H1 (cell line): ENCODE measurements around the gene FBP1. TPM values are rescaled to one million over a fixed set of nuclear protein-coding genes. Genes with fewer than 3 reads are reported as not detected.

Experiments
- CBX5 ChIP-seq: fragments of 300-800, 300-1000 bp; sonication (generic); IDR thresholded peaks from 2 replicates; pipeline ENCODE4 v1.7.1; 2016; ENCODE audit warnings: antibody characterized with exemption, low read length, low read depth
- EP300 ChIP-seq, 2 experiments: IDR thresholded peaks; 1 replicate in 1 of 2; 2 replicates in 1 of 2; pipeline ENCODE4 v1.6.1; 2011 to 2012; ENCODE audit warnings: low read depth in 2 of 2, low read length in 2 of 2, mild to moderate bottlenecking in 2 of 2, borderline replicate concordance in 1 of 2, inconsistent platforms in 1 of 2, moderate library complexity in 1 of 2
- GABPA ChIP-seq: IDR thresholded peaks from 2 replicates; pipeline ENCODE4 v1.6.1; 2011; ENCODE audit warnings: mild to moderate bottlenecking, low read length, moderate library complexity, borderline replicate concordance; ENCODE audit not compliant: insufficient read depth
- HDAC2 ChIP-seq, 2 experiments: fragments of 300-600 bp in 1 of 2; sonication (generic) in 1 of 2; IDR thresholded peaks; 2 replicates each; pipeline ENCODE4 v1.6.1; 2011 to 2012; ENCODE audit warnings: low read depth in 2 of 2, low read length in 2 of 2, mild to moderate bottlenecking in 2 of 2, moderate library complexity in 2 of 2, borderline replicate concordance in 1 of 2, inconsistent platforms in 1 of 2
- KDM4A ChIP-seq: IDR thresholded peaks from one replicate; pipeline ENCODE4 v1.7.1; 2012; ENCODE audit warnings: low read depth, mild to moderate bottlenecking, moderate library complexity, low read length, inconsistent platforms; ENCODE audit not compliant: severe bottlenecking
- POU5F1 ChIP-seq: IDR thresholded peaks from 2 replicates; pipeline ENCODE4 v1.6.1; 2011; ENCODE audit warnings: low read depth, mild to moderate bottlenecking, low read length, moderate library complexity
- USF2 ChIP-seq: IDR thresholded peaks from 2 replicates; pipeline ENCODE4 v1.6.1; 2011; ENCODE audit warnings: low read length, improper control_type of control experiment
- YY1 ChIP-seq: IDR thresholded peaks from 2 replicates; pipeline ENCODE4 v1.6.1; 2011; ENCODE audit warnings: low read depth, mild to moderate bottlenecking, low read length
- polyA plus RNA-seq, 7 experiments: library from polyadenylated mRNA; depleted of rRNA in 3 of 7; stranded (reverse) in 5 of 7; unstranded in 2 of 7; fragments of >200 nt in 5 of 7; fragments of 200-250 nt in 2 of 7; gene quantifications; 1 replicate in 5 of 7; 2 replicates in 1 of 7; 4 replicates in 1 of 7; pipeline versions ENCODE4 v1.2.1 to v1.2.3, GENCODE V29; 2011 to 2013; ENCODE audit warnings: missing spikeins in 2 of 7, mixed read lengths in 2 of 7
- total RNA-seq: library from RNA; stranded (reverse); fragmentation: NEBNext Ultra II Directional; extraction: Animal tissue kit (Norgen Biotek cat#: 25700); gene quantifications from 2 replicates; pipeline ENCODE4 v1.2.1, GENCODE V29; 2021

Gene FBP1
- total and polyA plus RNA-seq, 2 of the 8 experiments (the other 6 are each of a cell fraction or from before 2014, with no cell fraction given): 1.0 to 4.1 TPM

- TF ChIP-seq GABPA (no peak), YY1 (no peak), HDAC2 (IDR thresholded peaks at IDR 0.05; ENCODE audit: borderline replicate concordance in 1 of 2, low read depth in 2 of 2, low read length in 2 of 2) (no peak), CBX5 (no peak), EP300 (IDR thresholded peaks at IDR 0.05; ENCODE audit: borderline replicate concordance in 1 of 2, low read depth in 2 of 2, low read length in 2 of 2) (no peak), USF2 (no peak), POU5F1 (no peak), KDM4A (no peak)
Measured at GRCh38 chr9:94656200-94656599, 16.9 kb upstream of the FBP1 start (continued).
